ENCODE data around the gene WDR83. TPM values are rescaled to one million over a fixed set of nuclear protein-coding genes. Genes with fewer than 3 reads are reported as not detected.

The WDR83 gene
- total RNA-seq, 2 experiments from 2014 or later = 6.5 to 6.6 TPM

DNA sequence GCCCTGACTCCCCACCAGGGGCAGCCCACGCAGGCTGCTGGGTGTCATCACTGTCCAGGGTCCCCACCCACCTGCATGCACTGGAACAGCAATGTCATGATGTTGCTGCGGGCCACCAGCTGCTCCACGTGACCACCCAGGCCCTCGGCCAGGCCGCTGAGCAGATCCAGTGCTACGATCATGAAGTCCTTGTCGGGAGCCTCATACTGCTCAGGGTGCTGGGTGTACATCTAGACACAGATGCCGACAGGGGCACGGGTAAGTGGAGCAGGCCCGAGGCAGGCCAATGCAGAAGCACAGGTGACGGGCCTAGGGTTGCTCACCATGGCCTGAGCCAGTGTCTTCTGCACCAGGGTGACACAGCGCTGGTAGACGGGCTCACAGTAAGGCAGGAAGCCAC is 38.6 kb downstream of the WDR83 start:
- ChIA-PET POLR2A (no interaction called here), CTCF (no interaction called here)
- H3K27me3 Mint-ChIP-seq = no peaks in the 10 kb centered on the region
- no peak overlapping the region for H3K27ac Mint-ChIP-seq
- H3K27me3 ChIP-seq (ENCODE audit: control insufficient read depth in 1 of 2, insufficient read depth in 2 of 2, low read length in 2 of 2) = no peaks in the 10 kb centered on the region
- TF ChIP-seq, protein P1, sequence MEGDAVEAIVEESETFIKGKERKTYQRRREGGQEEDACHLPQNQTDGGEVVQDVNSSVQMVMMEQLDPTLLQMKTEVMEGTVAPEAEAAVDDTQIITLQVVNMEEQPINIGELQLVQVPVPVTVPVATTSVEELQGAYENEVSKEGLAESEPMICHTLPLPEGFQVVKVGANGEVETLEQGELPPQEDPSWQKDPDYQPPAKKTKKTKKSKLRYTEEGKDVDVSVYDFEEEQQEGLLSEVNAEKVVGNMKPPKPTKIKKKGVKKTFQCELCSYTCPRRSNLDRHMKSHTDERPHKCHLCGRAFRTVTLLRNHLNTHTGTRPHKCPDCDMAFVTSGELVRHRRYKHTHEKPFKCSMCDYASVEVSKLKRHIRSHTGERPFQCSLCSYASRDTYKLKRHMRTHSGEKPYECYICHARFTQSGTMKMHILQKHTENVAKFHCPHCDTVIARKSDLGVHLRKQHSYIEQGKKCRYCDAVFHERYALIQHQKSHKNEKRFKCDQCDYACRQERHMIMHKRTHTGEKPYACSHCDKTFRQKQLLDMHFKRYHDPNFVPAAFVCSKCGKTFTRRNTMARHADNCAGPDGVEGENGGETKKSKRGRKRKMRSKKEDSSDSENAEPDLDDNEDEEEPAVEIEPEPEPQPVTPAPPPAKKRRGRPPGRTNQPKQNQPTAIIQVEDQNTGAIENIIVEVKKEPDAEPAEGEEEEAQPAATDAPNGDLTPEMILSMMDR (IDR thresholded peaks at IDR 0.05) = no peak
- H3K36me3 Mint-ChIP-seq (ENCODE audit: low read depth) = peaks cover 71% of the 10 kb centered on the region
- no peak overlapping the region for H3K4me3 ChIP-seq (ENCODE audit: low read length)
- no peak for DNase-seq
- H3K4me1 ChIP-seq (ENCODE audit: insufficient read depth, low read length) = no peaks in the 10 kb centered on the region
- H3K4me3 Mint-ChIP-seq = no peak overlapping the region
- H3K9me3 ChIP-seq (ENCODE audit: control insufficient read depth in 1 of 2, insufficient read depth in 1 of 2, low read length in 2 of 2) = no peaks in the 10 kb centered on the region
- H3K9me3 Mint-ChIP-seq = no peaks in the 10 kb centered on the region
- intact Hi-C loops (cut with DNase I, micrococcal nuclease) = no loop called here
- ATAC-seq (ENCODE audit: poor library complexity) = no peak
- H3K4me1 Mint-ChIP-seq (ENCODE audit: low read depth) = no peaks in the 10 kb centered on the region
- H3K27ac ChIP-seq (ENCODE audit: low read depth in 1 of 2, low read length in 2 of 2) = no peak overlapping the region
- H3K36me3 ChIP-seq (ENCODE audit: insufficient read depth, low read length) = peaks cover 64% of the 10 kb centered on the region

DNA sequence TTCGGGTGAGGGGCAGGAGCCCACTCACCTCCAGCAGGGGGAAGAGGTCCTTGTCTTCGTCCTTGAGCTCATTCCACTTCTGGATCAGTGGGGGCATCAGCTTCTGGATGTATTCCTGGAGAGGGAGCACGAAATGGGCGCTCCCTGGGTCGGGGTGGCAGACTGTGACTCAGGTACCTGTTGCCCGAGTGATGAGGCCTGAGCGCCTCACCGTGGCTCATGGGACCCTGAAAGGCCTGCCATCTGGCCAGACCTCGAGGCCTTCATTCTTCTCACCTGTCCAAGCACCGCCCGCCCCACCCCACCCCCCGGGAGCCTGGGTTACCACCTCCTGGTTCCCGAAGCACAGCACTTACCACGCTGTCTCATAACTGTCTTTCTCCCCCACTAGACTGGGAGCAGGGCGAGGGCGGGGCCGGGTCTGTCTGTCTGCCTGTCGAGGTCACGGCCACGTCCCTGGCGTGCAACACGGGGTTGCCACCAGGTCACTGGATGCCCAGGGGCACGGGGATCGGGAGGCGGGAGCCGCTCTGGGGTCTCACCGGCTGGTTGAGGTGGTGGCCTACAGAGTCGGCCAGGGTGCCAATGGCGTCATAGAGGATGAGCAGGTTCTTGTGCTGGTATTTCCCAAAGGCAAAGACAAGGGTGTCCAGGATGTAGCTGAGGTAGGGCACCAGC is 39.2 kb downstream of the WDR83 start:
- H3K27ac Mint-ChIP-seq = no peak overlapping the region
- POLR2A ChIA-PET = no interaction called here
- CTCF ChIA-PET = no interaction called here

DNA sequence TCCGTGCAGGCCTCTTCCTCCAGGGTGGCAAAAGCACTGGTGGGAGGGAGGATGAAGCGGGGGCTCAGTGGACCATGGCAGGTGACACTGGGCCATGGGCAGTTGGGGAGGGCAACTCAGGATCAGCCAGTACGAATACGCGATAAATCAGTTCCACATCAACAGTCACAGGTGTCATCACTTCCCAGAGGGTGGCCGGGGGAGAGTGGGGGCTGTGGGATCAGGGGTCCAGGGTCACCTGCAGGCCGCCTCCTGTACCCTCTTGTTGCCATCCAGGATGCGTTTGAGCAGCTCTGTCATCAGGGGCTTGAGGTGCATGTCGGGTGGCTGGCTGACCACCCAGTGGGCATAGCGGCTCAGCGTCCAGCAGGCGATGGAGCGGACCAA is 39.7 kb downstream of the WDR83 start:
- ChIA-PET POLR2A (no interaction called here), CTCF (no interaction called here)
- Histone ChIP-seq H3K27me3 (ENCODE audit: control insufficient read depth in 1 of 2, insufficient read depth in 2 of 2, low read length in 2 of 2) (no peaks in the 10 kb centered on the region), H3K9me3 (ENCODE audit: control insufficient read depth in 1 of 2, insufficient read depth in 1 of 2, low read length in 2 of 2) (no peaks in the 10 kb centered on the region), H3K27ac (ENCODE audit: low read depth in 1 of 2, low read length in 2 of 2) (no peak overlapping the region), H3K4me3 (ENCODE audit: low read length) (no peak overlapping the region), H3K36me3 (ENCODE audit: insufficient read depth, low read length) (peaks cover 66% of the 10 kb centered on the region), H3K4me1 (ENCODE audit: insufficient read depth, low read length) (no peaks in the 10 kb centered on the region)
- Mint-ChIP-seq H3K9me3 (no peaks in the 10 kb centered on the region), H3K4me3 (no peak overlapping the region), H3K4me1 (ENCODE audit: low read depth) (no peaks in the 10 kb centered on the region), H3K27ac (no peak overlapping the region), H3K36me3 (ENCODE audit: low read depth) (peaks cover 75% of the 10 kb centered on the region), H3K27me3 (no peaks in the 10 kb centered on the region)
- TF ChIP-seq, protein P1 (IDR thresholded peaks at IDR 0.05) = no peak
- ATAC-seq (ENCODE audit: poor library complexity) = no peak
- intact Hi-C loops (cut with DNase I, micrococcal nuclease) = no loop called here
- no peak for DNase-seq

More for the DNA sequence above, 39.2 kb downstream of the WDR83 start:
- H3K27me3 Mint-ChIP-seq = no peaks in the 10 kb centered on the region
- intact Hi-C loops (cut with DNase I, micrococcal nuclease) = no loop called here
- H3K4me3 ChIP-seq (ENCODE audit: low read length) = no peak overlapping the region
- H3K36me3 Mint-ChIP-seq (ENCODE audit: low read depth) = peaks cover 75% of the 10 kb centered on the region
- no peaks in the 10 kb centered on the region for H3K4me1 Mint-ChIP-seq (ENCODE audit: low read depth)
- TF ChIP-seq, protein P1 (IDR thresholded peaks at IDR 0.05) = no peak
- H3K9me3 ChIP-seq (ENCODE audit: control insufficient read depth in 1 of 2, insufficient read depth in 1 of 2, low read length in 2 of 2) = no peaks in the 10 kb centered on the region
- H3K27ac ChIP-seq (ENCODE audit: low read depth in 1 of 2, low read length in 2 of 2) = no peak overlapping the region
- DNase-seq (no peak), ATAC-seq (ENCODE audit: poor library complexity) (no peak)
- H3K36me3 ChIP-seq (ENCODE audit: insufficient read depth, low read length) = peaks cover 68% of the 10 kb centered on the region
- no peak overlapping the region for H3K4me3 Mint-ChIP-seq
- no peaks in the 10 kb centered on the region for H3K27me3 ChIP-seq (ENCODE audit: control insufficient read depth in 1 of 2, insufficient read depth in 2 of 2, low read length in 2 of 2)
- H3K9me3 Mint-ChIP-seq = no peaks in the 10 kb centered on the region
- no peaks in the 10 kb centered on the region for H3K4me1 ChIP-seq (ENCODE audit: insufficient read depth, low read length)

All from CD4-positive, alpha-beta T cell (primary cell).